Left lung (tissue), 10 donors: ENCODE results near the gene LPA. TPM values are rescaled to one million over a fixed set of nuclear protein-coding genes. Genes with fewer than 3 reads are reported as not detected.
"Not testable (repeated sequence)": the region's sequence is repeated elsewhere in the genome, so short reads cannot be mapped to it uniquely, and the experiment has no call there.

Experiments
- ATAC-seq: fragments of 200-7000 bp; cut with Tn5 transposase; one replicate; pipeline ENCODE4 v1.9.1; 2020; ENCODE audit warnings: moderate library complexity
- DNase-seq, 4 donors: peaks; one replicate each; pipeline ENCODE4 v3.0.0-alpha.2; 2013 to 2020
- H3K27ac ChIP-seq, 2 donors: fragments of 200-600 bp; sonication (generic) in 1 of 2; one replicate each; pipeline versions ENCODE4 v1.5.0 to v1.8.0; 2020 to 2021
- H3K27me3 ChIP-seq, 2 donors: fragments of 200-600 bp; sonication (generic) in 1 of 2; one replicate each; pipeline versions ENCODE4 v1.5.0 to v1.8.0; 2020 to 2021
- H3K36me3 ChIP-seq, 2 donors: fragments of 200-600 bp; sonication (generic) in 1 of 2; one replicate each; pipeline versions ENCODE4 v1.5.0 to v1.8.0; 2020 to 2021
- H3K4me1 ChIP-seq, 2 donors: fragments of 200-600 bp; one replicate each; pipeline ENCODE4 v1.8.0; 2021
- H3K4me3 ChIP-seq, 2 donors: fragments of 200-600 bp; sonication (generic) in 1 of 2; one replicate each; pipeline versions ENCODE4 v1.5.0 to v1.8.0; 2020 to 2021; ENCODE audit warnings: mild to moderate bottlenecking in 1 of 2
- H3K9me3 ChIP-seq, 2 donors: fragments of 200-600 bp; sonication (generic) in 1 of 2; one replicate each; pipeline versions ENCODE4 v1.5.0 to v1.8.0; 2020 to 2021
- intact Hi-C, 2 donors: fragments of 100-400 bp; cut with DNase I; formaldehyde crosslinking; loops; one replicate each; pipeline versions ENCODE4 v1.11.2 to v1.14.2; 2022
- polyA plus RNA-seq, 6 donors: library from polyadenylated mRNA; unstranded; fragments of 120-200 nt; gene quantifications; one replicate each; pipeline ENCODE4 v1.2.1, GENCODE V29; 2013; ENCODE audit not compliant: insufficient read length in 6 of 6
- total RNA-seq, 2 donors: library from RNA; stranded (reverse); fragmentation: NEBNext Ultra II Directional; extraction: Animal tissue kit (Norgen Biotek cat#: 25700); gene quantifications; one replicate each; pipeline ENCODE4 v1.2.1, GENCODE V29; 2021
- TF ChIP-seq, protein P1 (sequence below), 2 donors: fragments of 200-600 bp; sonication (generic) in 1 of 2; IDR thresholded peaks; one replicate each; pipeline versions ENCODE4 v1.5.0 to v1.8.0; 2021; ENCODE audit warnings: antibody characterized with exemption in 2 of 2
- donor health status: DM: no; HTN: yes; CAD: no.
- donor health status: DM: no; HTN: no; CAD: no.

LPA gene
- total and polyA plus RNA-seq, 8 donors: 0.04 to 0.23 (median 0.16) TPM; not detected in 2

DNA sequence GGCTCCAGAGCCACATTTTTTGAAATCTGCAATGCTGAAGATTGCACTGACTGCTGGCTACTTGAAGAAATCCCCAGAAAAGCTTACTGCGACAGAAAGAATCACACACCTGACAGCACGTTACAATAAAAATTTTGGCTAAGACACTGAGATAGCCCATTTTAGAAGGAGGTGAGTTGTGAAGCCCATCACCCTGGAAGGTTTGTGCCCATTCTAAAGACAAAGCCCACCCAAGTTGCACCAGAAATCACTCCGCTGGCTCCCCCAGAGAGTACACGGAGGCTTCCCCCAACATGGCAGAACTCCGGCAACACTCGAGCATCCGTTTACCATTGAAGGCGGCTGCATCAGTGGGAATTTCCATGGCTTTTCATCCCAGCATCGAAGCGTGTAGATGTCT, 29.4 kb downstream of the LPA start:
- intact Hi-C loops: no loop called here
- no peak overlapping the region for H3K27ac ChIP-seq
- no peak for ATAC-seq
- DNase-seq: peak in 1 of 4 donors; percentile 29
- no peak overlapping the region for H3K4me3 ChIP-seq
- H3K4me1 ChIP-seq: no peaks in the 10 kb centered on the region
- TF ChIP-seq, protein P1, sequence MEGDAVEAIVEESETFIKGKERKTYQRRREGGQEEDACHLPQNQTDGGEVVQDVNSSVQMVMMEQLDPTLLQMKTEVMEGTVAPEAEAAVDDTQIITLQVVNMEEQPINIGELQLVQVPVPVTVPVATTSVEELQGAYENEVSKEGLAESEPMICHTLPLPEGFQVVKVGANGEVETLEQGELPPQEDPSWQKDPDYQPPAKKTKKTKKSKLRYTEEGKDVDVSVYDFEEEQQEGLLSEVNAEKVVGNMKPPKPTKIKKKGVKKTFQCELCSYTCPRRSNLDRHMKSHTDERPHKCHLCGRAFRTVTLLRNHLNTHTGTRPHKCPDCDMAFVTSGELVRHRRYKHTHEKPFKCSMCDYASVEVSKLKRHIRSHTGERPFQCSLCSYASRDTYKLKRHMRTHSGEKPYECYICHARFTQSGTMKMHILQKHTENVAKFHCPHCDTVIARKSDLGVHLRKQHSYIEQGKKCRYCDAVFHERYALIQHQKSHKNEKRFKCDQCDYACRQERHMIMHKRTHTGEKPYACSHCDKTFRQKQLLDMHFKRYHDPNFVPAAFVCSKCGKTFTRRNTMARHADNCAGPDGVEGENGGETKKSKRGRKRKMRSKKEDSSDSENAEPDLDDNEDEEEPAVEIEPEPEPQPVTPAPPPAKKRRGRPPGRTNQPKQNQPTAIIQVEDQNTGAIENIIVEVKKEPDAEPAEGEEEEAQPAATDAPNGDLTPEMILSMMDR (IDR thresholded peaks at IDR 0.05): no peak
- H3K36me3 ChIP-seq: no peaks in the 10 kb centered on the region
- H3K9me3 ChIP-seq: no peaks in the 10 kb centered on the region
- no peaks in the 10 kb centered on the region for H3K27me3 ChIP-seq

DNA sequence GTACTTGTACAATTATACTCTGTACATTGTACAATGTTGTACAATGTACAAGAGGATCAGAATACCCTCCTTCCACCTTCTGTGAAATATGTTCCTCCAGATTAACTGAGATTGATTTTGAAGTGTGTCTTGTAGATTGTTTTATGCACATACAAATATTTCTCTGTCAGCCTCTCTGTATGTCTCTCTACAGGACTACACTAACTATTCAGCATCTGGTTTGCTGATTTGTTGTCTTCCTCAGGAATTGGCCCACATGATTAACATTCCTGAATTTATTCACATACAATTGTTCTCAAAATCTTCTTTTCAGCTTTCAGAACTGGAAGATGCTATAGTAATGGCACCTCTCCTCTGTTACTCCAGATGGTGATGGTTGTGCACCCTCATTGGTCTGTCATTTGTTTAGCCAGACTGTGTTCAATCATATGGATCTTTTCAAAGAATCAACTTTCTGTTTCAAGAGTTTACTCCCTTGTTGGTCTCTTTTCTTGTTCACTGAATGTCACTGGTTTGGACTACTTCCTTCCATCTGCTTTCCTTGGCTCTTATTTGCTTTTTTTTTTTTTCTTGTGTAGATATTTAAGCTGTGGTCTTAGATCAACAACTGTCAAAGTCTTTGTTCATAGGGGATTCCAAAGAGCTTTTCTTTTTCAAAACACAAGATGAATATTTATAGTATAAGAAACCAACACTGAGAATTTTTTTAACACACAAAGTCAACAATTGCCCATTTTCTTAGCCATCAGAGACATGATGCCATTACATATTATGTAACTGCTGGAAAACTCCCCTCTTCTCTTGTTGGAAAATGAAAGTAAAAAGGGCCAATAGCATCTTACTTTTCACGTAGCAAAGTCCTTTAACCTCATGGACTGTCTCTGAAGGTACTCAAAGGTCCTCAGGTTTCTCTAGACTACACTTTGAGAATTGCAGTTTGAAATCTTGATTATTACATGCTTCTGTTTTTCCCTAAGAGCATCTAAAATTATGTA, 67.9 kb downstream of the LPA start:
- DNase-seq (no peak), ATAC-seq (no peak)
- Histone ChIP-seq H3K9me3 (peaks cover 0 to 2% of the 10 kb centered on the region in 2 donors), H3K27me3 (no peaks in the 10 kb centered on the region), H3K4me1 (no peaks in the 10 kb centered on the region), H3K36me3 (no peaks in the 10 kb centered on the region), H3K27ac (no peak overlapping the region), H3K4me3 (no peak overlapping the region)
- TF ChIP-seq, protein P1 (IDR thresholded peaks at IDR 0.05): no peak
- intact Hi-C loops: no loop called here

DNA sequence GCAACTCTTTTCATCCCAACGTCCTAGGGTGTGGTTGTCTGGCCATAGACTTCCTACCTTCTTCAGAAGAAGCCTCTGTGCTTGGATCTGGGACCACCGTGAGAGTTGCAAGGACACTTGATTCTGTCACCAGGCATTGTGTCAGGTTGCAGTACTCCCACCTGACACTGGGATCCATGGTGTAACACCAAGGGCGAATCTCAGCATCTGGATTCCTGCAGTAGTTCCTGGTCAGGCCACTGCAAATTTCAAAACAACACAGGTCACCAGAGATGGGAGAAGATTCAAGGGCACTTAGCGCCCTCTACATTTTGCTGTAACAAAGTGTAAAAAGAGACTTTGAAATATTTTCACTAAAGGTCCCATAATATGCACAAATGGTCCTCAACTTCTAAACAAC, 68.8 kb downstream of the LPA start:
- ATAC-seq, H3K27me3 ChIP-seq, intact Hi-C loops, H3K36me3 ChIP-seq, H3K27ac ChIP-seq, H3K4me1 ChIP-seq, H3K4me3 ChIP-seq, H3K9me3 ChIP-seq, DNase-seq: not testable (repeated sequence)

DNA sequence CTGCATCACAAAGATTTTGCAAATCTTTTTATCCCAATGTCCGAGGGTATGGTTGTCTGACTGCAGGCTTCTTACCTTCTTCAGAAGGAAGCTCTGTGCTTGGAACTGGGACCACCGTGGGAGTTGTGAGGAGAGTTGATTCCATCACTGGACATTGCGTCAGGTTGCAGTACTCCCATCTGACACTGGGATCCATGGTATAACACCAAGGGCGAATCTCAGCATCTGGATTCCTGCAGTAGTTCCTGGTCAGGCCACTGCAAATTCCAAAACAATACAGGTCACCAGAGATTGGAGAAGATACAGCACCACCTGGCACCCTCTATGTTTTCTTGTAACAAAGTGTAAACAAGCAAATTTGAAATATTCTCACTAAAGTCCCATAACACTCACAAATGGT, 77.7 kb downstream of the LPA start:
- Histone ChIP-seq H3K4me3 (no peak overlapping the region), H3K27ac (no peak overlapping the region), H3K36me3 (no peaks in the 10 kb centered on the region), H3K27me3 (no peaks in the 10 kb centered on the region), H3K4me1 (no peaks in the 10 kb centered on the region), H3K9me3 (peaks cover 0 to 12% of the 10 kb centered on the region in 2 donors)
- TF ChIP-seq, protein P1 (IDR thresholded peaks at IDR 0.05): no peak
- ATAC-seq (no peak), DNase-seq (no peak)
- intact Hi-C loops: no loop called here

DNA sequence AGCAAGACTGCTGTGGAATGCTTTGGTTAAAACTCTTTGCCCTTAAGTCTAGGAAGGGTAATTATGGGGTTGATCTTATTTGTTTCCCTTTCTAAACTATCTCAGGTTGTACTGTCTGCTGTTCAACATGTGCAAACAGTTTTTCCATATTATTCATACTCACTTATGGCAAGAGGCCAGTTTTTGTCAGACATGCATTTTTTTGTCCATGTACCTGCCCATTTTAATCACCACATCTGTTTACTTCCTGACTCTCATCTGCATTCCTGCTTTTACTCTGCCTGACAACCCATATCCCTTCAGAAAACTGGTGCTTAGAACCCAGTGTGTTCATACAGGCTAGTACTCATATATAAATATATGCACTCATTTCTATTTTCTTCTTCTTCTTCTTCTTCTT, 80.3 kb downstream of the LPA start:
- DNase-seq: no peak
- no peaks in the 10 kb centered on the region for H3K4me1 ChIP-seq
- H3K27me3 ChIP-seq: no peaks in the 10 kb centered on the region
- H3K27ac ChIP-seq: no peak overlapping the region
- no peaks in the 10 kb centered on the region for H3K36me3 ChIP-seq
- TF ChIP-seq, protein P1 (IDR thresholded peaks at IDR 0.05): no peak
- H3K9me3 ChIP-seq: peaks cover 0 to 12% of the 10 kb centered on the region in 2 donors
- intact Hi-C loops: no loop called here
- H3K4me3 ChIP-seq: no peak overlapping the region
- ATAC-seq: no peak
